ENCODE results near the gene ZNF749.
A peak's percentile ranks its signal among the peaks of the same experiment; 100 is the strongest.
"Not testable (repeated sequence)": the region's sequence is repeated elsewhere in the genome, so short reads cannot be mapped to it uniquely, and the experiment has no call there.

ZNF749 gene

GRCh38 chr19:57436417-57436816 is 1.3 kb downstream of the ZNF749 start:
- Mint-ChIP-seq H3K4me3 (peak overlapping the region; percentile 92 to 98), H3K4me1 (ENCODE audit: low read depth in 2 of 2) (peaks cover 30 to 37% of the 10 kb centered on the region in 2 donors), H3K9me3 (peaks cover 4 to 32% of the 10 kb centered on the region in 2 donors), H3K27me3 (no peaks in the 10 kb centered on the region), H3K27ac (peak overlapping the region; percentile 92 to 95), H3K36me3 (ENCODE audit: insufficient read depth) (peaks cover 8% of the 10 kb centered on the region)
- no peak for ATAC-seq (replicated peaks)
- no peak for DNase-seq

DNA sequence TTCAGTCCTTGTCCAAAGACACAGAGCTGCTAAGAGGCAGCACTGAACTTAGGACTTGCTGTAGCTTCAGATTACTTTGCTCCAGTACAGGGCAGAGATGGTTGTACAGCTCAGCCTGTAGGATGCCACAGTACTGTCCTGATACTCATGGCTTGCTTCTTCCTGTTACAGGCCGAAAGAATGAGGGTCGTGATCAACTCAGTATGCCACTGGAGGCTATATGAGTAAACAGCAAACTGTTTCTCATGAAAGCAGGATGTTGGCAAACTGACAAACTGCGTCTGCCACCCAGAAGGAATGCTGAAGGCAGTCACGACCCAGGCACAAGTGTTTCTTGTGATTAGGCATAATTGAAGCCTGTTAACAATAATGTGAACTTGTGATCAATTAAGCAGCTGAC is 2.8 kb downstream of the ZNF749 start:
- DNase-seq (no peak), ATAC-seq (replicated peaks) (no peak)
- Mint-ChIP-seq H3K36me3 (ENCODE audit: insufficient read depth) (peaks cover 11% of the 10 kb centered on the region), H3K27me3 (no peaks in the 10 kb centered on the region), H3K4me3 (no peak overlapping the region), H3K9me3 (peaks cover 4 to 39% of the 10 kb centered on the region in 2 donors), H3K4me1 (ENCODE audit: low read depth in 2 of 2) (peaks cover 30 to 37% of the 10 kb centered on the region in 2 donors), H3K27ac (no peak overlapping the region)

DNA sequence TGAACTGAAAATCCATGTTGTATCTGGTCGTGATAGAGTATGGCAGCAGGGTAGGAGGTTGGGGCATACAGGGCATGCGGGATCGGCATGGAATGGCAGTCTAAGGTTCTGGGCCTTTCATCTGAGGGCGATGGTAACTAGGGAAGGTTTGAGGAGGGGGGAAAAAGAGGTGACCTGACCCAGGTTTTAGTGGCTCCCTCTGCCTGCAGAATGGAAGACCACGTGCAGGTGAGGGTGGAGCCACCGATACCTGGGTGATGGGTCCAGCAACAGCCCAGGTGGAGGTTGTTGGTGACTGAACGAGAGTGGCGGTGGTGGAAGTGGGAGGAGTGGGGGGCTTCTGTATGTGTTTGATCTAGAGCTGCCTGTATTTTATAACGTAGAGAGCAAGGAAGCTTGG is 3.8 kb downstream of the ZNF749 start:
- peaks cover 16% of the 10 kb centered on the region for H3K36me3 Mint-ChIP-seq (ENCODE audit: insufficient read depth)

DNA sequence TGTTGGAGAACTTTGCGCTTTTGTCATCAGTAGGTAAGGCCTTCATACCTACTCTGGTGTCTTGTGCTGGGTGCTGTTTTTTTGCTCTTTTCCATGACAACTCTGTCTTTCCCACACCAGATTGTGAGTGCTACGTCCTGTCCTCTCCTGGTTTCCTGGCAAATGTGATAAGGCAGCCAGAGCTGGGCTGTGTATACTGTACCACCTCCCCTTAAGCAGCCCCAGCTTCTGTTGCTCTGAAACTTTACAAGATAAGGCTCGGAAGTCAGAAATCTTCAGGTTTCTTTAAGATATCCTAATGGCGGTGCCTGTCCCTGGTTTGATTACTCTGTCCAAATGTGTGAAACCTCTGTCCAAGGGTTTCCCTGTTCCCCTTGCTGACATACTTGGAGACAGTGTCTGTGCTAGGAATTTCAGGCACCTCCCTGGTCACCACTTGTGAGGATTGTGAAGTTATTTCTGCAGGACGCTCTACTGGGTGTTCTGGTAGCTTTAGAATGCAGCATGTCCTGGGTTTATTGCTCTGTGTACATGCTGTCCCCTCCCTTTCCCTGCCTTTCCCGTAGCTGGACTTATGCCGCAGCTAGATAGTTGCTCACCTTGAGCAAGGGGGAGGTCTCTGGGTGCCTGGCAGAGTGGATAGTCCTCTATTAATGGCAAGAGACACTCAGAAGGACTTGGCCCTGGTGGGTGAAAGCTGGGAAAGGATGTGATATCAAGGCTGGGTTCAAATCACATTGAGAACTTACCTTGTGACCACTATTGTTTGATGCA is 7.0 kb downstream of the ZNF749 start:
- Mint-ChIP-seq H3K9me3 (peaks cover 2 to 30% of the 10 kb centered on the region in 2 donors), H3K36me3 (ENCODE audit: insufficient read depth) (peaks cover 11% of the 10 kb centered on the region), H3K27ac (no peak overlapping the region), H3K27me3 (no peaks in the 10 kb centered on the region), H3K4me1 (ENCODE audit: low read depth in 2 of 2) (peaks cover 10 to 13% of the 10 kb centered on the region in 2 donors), H3K4me3 (no peak overlapping the region)
- ATAC-seq (replicated peaks) (no peak), DNase-seq (no peak)

More for the DNA sequence above, 3.8 kb downstream of the ZNF749 start:
- H3K4me3 Mint-ChIP-seq, result no peak overlapping the region
- no peaks in the 10 kb centered on the region for H3K27me3 Mint-ChIP-seq
- DNase-seq, result no peak
- ATAC-seq (replicated peaks), result no peak
- peaks cover 4 to 40% of the 10 kb centered on the region in 2 donors for H3K9me3 Mint-ChIP-seq
- peaks cover 30 to 37% of the 10 kb centered on the region in 2 donors for H3K4me1 Mint-ChIP-seq (ENCODE audit: low read depth in 2 of 2)
- no peak overlapping the region for H3K27ac Mint-ChIP-seq

DNA sequence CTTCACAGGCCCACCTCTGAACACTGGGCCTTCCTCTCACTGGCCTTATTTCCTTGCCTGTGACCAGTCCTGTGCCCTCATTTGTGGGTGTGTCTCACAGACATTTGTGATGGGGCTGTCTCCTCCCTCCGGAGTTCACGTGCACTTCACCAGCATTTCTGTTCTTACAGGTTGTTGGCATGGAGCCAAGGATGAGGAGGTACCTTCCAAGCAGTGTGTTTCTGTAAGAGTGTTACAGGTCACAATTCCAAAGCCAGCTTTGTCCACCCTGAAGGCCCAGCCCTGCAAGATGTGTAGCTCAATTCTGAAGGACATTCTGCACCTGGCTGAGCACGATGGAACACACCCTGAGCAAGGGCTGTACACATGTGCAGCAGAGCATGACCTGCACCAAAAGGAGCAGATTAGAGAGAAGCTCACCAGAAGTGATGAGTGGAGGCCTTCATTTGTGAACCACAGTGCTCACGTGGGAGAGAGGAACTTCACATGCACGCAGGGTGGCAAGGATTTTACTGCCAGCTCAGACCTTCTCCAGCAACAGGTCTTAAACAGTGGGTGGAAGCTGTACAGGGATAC is 8.1 kb downstream of the ZNF749 start:
- Mint-ChIP-seq H3K4me3 (no peak overlapping the region), H3K27ac (no peak overlapping the region), H3K36me3 (ENCODE audit: insufficient read depth) (peaks cover 12% of the 10 kb centered on the region), H3K4me1 (ENCODE audit: low read depth in 2 of 2) (peaks cover 10 to 13% of the 10 kb centered on the region in 2 donors), H3K27me3 (no peaks in the 10 kb centered on the region), H3K9me3 (peaks cover 2 to 30% of the 10 kb centered on the region in 2 donors)
- DNase-seq (no peak), ATAC-seq (replicated peaks) (no peak)

DNA sequence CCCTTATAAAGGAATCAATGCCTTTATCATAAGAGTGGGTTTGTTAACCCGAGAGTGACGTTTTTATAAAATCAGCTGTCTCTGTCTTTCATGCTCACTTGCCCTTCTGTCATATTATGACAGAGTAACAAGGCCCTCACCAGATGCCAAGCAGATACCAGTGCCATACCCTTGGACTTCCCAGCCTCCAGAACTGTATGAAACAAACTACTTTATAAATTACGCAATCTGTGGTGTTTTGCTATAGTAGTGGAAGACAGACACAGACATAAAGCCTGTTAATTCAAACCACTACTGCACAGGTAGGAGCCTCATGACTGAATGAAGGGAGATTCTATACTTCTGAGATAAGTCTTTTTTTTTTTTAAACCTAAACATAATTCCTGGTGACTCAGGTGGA is 17.2 kb downstream of the ZNF749 start:
- DNase-seq, result no peak
- Mint-ChIP-seq H3K9me3 (peaks cover 3 to 15% of the 10 kb centered on the region in 2 donors), H3K36me3 (ENCODE audit: insufficient read depth) (peaks cover under 1% of the 10 kb centered on the region), H3K4me1 (ENCODE audit: low read depth in 2 of 2) (no peaks in the 10 kb centered on the region), H3K27ac (no peak overlapping the region), H3K4me3 (no peak overlapping the region), H3K27me3 (no peaks in the 10 kb centered on the region)
- ATAC-seq (replicated peaks), result no peak

DNA sequence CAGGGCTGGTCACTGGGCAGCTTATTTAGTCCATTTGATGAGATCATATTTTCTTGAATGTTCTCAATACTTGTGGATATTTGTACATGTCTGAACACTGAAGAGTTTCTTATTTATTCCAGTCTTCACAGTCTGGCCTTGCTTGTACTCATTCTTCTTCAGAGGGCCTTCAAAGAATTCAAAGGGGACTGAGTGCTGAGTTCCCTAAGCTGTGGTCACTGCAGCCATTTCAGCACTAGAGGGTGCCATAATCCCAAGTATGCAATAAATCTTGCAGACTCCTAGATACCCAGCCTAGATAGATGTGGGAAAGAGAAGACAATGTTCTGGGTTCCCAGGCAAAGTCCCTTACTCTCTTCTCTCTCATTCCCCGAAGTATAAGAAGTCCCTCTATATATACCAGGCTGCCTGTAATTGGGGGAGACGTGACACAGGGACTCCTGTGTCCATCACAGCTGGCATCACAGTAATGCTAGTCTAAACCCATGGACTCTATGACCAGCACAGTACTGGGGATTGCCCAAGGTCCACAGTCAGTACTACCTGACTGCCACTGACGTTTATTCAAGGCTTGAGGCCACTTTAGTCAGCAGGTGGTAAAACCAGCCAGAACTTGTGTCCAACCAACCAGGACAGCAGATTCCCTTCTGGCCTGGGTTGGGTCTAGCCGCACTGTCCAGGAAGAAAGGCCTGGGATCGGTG is 30.7 kb downstream of the ZNF749 start:
- no peaks in the 10 kb centered on the region for H3K36me3 Mint-ChIP-seq (ENCODE audit: insufficient read depth)
- no peak overlapping the region for H3K4me3 Mint-ChIP-seq
- H3K27ac Mint-ChIP-seq, result no peak overlapping the region
- ATAC-seq (replicated peaks), result peak; percentile 56
- DNase-seq, result peak in 2 of 3 experiments; percentile 3 to 28
- no peaks in the 10 kb centered on the region for H3K27me3 Mint-ChIP-seq
- no peaks in the 10 kb centered on the region for H3K4me1 Mint-ChIP-seq (ENCODE audit: low read depth in 2 of 2)
- H3K9me3 Mint-ChIP-seq, result peaks cover 0 to 19% of the 10 kb centered on the region in 2 donors

- ATAC-seq (replicated peaks) (no peak), DNase-seq (no peak)
- Mint-ChIP-seq H3K4me3 (no peak overlapping the region), H3K36me3 (ENCODE audit: insufficient read depth) (no peaks in the 10 kb centered on the region), H3K4me1 (ENCODE audit: low read depth in 2 of 2) (no peaks in the 10 kb centered on the region), H3K9me3 (peaks cover 0 to 24% of the 10 kb centered on the region in 2 donors), H3K27ac (no peak overlapping the region), H3K27me3 (no peaks in the 10 kb centered on the region)
Measured at GRCh38 chr19:57466489-57466888, 31.4 kb downstream of the ZNF749 start.

DNA sequence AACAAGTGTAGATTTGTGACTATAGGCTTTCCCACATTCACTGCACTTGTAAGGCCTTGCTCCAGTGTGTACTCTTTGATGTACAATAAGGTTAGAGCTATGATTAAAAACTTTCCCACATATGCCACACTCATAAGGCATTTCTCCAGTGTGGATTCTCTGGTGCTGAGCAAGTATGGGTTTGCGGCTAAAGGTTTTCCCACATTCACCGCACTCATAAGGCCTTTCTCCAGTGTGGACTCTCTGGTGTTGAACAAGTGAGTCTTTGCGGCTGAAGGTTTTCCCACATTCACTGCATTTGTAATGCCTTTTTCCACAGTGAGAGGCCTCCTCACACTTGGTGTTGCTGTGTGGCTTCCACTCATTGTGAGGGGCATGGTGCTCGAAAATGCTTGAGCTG is 38.5 kb downstream of the ZNF749 start:
- H3K4me1 Mint-ChIP-seq (ENCODE audit: low read depth in 2 of 2), result peaks cover 5 to 9% of the 10 kb centered on the region in 2 donors
- peaks cover 4% of the 10 kb centered on the region for H3K36me3 Mint-ChIP-seq (ENCODE audit: insufficient read depth)
- H3K4me3 Mint-ChIP-seq, result no peak overlapping the region
- no peak for DNase-seq
- no peaks in the 10 kb centered on the region for H3K27me3 Mint-ChIP-seq
- ATAC-seq (replicated peaks), result no peak
- peaks cover 20 to 34% of the 10 kb centered on the region in 2 donors for H3K9me3 Mint-ChIP-seq
- H3K27ac Mint-ChIP-seq, result no peak overlapping the region

- H3K4me1 Mint-ChIP-seq (ENCODE audit: low read depth in 2 of 2), result peaks cover 5 to 9% of the 10 kb centered on the region in 2 donors
- peaks cover 4% of the 10 kb centered on the region for H3K36me3 Mint-ChIP-seq (ENCODE audit: insufficient read depth)
- DNase-seq (peak; percentile 74 to 88 (median 74)), ATAC-seq (replicated peaks) (peak; percentile 100)
- peaks cover 10 to 12% of the 10 kb centered on the region in 2 donors for H3K27me3 Mint-ChIP-seq
- H3K9me3 Mint-ChIP-seq, result peaks cover 23 to 37% of the 10 kb centered on the region in 2 donors
- H3K27ac Mint-ChIP-seq, result peak within 1 kb of the TSS; percentile 84 to 96
- peak within 1 kb of the TSS; percentile 80 to 93 for H3K4me3 Mint-ChIP-seq
Measured at GRCh38 chr19:57477191-57478008, 42.3 kb downstream of the ZNF749 start, which contains the start of gene ZNF772. ZNF772 (minus strand) TSS chr19:57477566; CDS start chr19:57477309, 257 bp downstream.

GRCh38 chr19:57487477-57488298 is 52.6 kb downstream of the ZNF749 start, which contains the start of gene ZNF419:
ZNF419 (plus strand) TSS chr19:57487750; CDS start chr19:57487951, 201 bp downstream.
- peak within 1 kb of the TSS; percentile 59 to 90 for H3K27ac Mint-ChIP-seq
- peak; percentile 97 for ATAC-seq (replicated peaks)
- DNase-seq, result peak; percentile 88 to 91 (median 89)
- H3K9me3 Mint-ChIP-seq, result peaks cover 23 to 41% of the 10 kb centered on the region in 2 donors
- H3K36me3 Mint-ChIP-seq (ENCODE audit: insufficient read depth), result peaks cover 10% of the 10 kb centered on the region
- peaks cover 16 to 20% of the 10 kb centered on the region in 2 donors for H3K4me1 Mint-ChIP-seq (ENCODE audit: low read depth in 2 of 2)
- H3K4me3 Mint-ChIP-seq, result peak within 1 kb of the TSS; percentile 74 to 77
- H3K27me3 Mint-ChIP-seq, result peaks cover 10 to 11% of the 10 kb centered on the region in 2 donors

- not testable (repeated sequence) for ATAC-seq (replicated peaks)
- Mint-ChIP-seq H3K36me3 (ENCODE audit: insufficient read depth) (peaks cover 14% of the 10 kb centered on the region), H3K9me3 (peaks cover 26 to 46% of the 10 kb centered on the region in 2 donors)
Measured at GRCh38 chr19:57488299-57488644, 53.1 kb downstream of the ZNF749 start.

More at GRCh38 chr19:57488299-57488644, 53.1 kb downstream of the ZNF749 start:
- Mint-ChIP-seq H3K4me3 (peak overlapping the region; percentile 74 to 77), H3K4me1 (ENCODE audit: low read depth in 2 of 2) (peaks cover 16 to 20% of the 10 kb centered on the region in 2 donors), H3K27me3 (peaks cover 10 to 11% of the 10 kb centered on the region in 2 donors), H3K27ac (peak overlapping the region; percentile 21 to 90)
- not testable (repeated sequence) for DNase-seq

Measured in effector memory CD8-positive, alpha-beta T cell (primary cell).